NCI-H345 (cell line): ENCODE measurements around the gene SLK.

Source experiments
- DNase-seq: peaks from one replicate; lab custom pipeline; 2025; lab: John Stamatoyannopoulos, UW

The SLK gene

GRCh38 chr10:103942866-103943265, 24.1 kb upstream of the SLK start:
- no peak for DNase-seq

- no peak for DNase-seq
Measured at GRCh38 chr10:103947799-103948516, 19.0 kb upstream of the SLK start.

DNA sequence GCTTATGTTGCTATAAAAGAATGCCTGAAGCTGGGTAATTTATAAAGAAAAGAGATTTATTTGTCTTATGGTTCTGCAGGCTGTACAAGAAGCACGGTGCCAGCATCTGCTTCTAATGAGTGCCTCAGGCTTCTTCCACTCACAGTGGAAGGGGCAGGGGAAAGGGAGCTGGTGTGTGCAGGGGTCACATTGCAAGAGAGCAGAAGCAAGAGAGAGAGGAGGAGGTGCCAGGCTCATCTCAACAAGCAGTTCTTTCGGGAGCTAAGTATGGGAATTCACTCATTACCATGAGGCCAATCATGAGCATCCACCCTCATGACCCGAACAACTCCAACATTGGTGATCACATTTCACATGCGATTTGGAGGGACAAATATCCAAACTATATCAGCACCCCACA, 17.2 kb upstream of the SLK start:
- DNase-seq = no peak

DNA sequence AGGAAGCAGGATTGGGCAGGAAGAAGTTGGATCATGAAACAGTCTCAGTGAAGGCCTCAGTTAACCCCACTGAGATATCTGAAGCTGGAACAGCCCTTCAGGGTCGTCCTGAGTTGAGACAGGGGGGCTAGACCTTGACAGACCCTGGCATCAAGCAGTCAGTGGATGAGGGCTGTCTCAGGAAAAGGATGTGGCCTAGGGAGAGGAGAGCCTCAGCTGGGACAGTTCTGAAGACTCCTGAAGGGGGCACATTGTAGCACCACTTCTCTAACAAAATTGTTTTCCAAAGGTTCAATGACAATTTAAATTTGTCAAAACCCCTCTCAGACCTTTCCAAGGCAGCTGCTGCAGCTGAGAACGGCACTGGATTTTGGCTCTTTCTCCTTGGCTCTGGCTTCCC, 15.8 kb upstream of the SLK start:
- no peak for DNase-seq

DNA sequence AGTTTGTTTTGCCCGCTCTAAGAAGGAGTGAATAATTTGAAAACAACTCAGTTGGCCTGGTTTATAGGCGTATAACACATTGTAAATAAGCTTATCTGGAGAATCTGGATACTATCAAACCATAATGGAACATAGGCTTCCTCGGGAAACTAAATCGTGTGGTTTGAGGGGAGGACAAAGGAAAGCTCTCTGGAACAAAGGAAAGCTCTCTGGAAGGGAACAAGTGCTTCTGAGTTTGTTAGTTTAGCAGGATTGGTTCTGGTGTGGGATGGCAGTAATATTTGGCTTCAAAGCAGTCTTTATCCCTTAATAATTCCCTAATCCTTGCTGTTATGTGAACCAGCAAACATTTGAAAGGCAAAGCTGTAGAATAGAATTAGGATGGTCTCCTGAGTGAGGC, 15.0 kb upstream of the SLK start:
- DNase-seq = peak; percentile 22

GRCh38 chr10:103954543-103954942, 12.4 kb upstream of the SLK start:
- no peak for DNase-seq

DNA sequence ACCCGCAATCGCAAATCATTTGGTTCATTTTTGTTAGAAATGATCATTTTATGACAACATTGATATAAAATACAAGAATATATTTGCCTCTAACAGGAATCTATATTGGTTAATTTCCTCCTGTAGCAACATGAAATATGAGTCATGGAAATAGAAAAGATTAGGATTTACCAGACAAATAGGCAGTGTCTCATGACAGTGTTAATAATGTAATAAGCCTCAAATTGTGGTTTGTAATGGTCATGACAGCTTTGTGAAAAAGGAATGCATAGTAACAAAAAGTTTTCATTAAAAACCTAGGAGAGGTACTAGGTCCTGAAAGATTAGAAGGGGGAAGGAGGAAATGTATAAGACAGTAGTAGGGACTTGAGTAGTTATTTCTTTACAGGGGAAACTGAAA, 7.9 kb upstream of the SLK start:
- DNase-seq = no peak

- DNase-seq = no peak
Measured at GRCh38 chr10:103960103-103960502, 6.8 kb upstream of the SLK start.

DNA sequence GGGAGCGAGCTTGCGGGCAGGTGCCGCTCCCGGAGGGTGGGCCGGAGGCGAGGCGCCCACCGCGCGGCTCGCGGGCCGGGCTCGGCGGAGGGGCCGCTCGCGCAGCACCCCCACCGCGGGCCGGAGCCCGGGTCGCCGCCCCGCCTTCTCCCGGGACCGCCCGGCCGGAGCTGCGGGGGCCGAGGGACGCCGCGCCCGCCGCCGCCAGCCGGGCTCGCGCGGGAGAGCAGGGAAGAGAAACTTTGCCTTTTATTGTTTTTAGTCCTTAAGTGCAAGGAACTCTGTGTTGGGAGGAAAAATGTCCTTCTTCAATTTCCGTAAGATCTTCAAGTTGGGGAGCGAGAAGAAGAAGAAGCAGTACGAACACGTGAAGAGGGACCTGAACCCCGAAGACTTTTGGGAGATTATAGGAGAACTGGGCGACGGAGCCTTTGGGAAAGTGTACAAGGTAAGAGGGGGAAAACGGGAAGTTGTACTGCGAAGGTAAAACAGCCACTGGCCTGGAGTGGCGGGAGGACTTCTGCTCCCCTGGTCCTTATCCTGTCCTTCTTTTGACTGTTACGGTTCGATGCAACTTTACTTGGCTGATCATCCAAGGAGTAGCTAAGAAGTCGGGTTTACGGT, 620 bp downstream of the SLK start:
- DNase-seq = no peak

- no peak for DNase-seq
Measured at GRCh38 chr10:103968441-103969391, 1.8 kb downstream of the SLK start.

DNA sequence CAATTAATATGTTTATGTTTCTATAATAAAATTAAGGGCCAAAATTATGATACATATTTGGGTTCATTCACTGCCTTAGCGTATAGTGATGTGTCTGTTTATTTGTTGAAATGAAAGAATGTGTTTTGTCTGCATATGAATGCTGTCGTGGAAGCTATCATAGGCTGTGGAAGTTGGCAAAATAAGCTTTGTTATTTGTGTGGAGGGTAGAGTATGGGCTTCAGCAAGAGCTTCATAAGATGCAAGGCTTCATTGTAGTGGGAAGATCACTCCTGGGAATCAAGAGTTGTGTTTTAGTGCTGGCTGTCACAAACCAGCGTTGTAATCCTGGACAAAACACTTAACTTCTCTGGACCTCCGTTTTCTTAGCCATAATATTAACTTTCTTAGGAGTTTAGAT, 2.5 kb downstream of the SLK start:
- DNase-seq = no peak

DNA sequence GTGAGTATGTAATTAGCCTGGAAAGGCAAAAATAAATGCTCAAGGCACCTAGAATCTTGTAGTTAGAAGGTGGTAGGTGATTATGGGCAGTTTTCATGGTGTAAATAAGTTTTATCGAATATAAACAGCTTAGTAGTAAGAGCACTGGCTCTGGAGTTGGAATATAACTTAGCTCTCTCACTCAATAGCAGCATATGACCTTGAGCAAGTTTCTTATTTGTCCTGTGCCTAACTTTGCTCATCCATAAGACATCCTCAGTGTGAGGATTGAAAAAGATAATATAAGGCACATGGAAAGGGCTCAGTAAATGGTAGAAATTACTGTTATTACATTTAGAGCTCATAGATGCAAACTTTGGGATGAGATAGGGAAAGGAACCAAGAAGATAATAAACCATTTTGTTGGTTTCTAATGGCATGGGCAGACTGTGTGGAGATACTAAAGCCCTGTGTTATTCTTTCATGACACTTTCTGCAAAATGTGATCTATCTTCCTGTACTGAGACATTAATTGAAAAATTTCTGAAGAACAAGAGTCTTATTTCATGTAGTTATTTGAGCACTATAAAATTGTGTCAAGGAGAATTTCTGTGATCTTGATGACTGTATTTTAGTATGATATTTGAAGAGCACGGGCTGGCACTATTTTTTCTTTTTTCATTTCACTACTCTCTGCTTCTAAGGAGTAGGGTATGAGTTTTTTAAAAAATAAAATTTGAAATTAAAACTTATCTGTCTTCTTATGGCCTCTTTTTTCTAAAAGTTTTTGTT, 3.1 kb downstream of the SLK start:
- no peak for DNase-seq

GRCh38 chr10:103975169-103975568, 8.2 kb downstream of the SLK start:
- no peak for DNase-seq

- no peak for DNase-seq
Measured at GRCh38 chr10:103977204-103977603, 10.3 kb downstream of the SLK start.

- DNase-seq = no peak
Measured at GRCh38 chr10:103979530-103979929, 12.6 kb downstream of the SLK start.

DNA sequence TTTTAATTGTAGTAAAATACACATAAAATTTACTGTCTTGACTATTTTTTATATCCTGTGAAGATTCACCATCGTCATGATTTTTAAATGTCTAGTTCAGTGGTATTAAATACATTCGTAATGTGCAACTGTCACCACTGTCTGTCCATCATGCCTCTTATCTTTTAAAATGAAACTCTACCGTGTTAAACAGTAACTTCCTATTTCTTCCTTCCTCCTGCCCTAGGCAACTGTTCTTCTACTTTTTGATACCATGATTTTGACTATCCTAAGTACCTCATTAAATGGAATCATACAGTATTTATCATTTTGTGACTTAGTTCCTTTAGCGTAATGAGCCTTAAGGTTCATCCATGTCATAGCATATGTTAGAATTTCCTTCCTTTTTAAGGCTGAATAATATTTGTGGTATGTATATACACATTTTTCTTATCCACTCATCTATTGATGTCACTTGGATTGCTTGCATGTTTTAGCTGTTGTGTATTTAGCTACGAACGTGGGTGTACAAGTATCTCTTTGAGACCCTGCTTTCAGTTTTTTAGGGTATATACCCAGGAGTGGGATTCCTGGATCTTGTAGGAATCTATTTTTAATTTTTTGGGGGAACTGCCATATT, 13.5 kb downstream of the SLK start:
- no peak for DNase-seq

GRCh38 chr10:103982639-103983038, 15.7 kb downstream of the SLK start:
- no peak for DNase-seq

- no peak for DNase-seq
Measured at GRCh38 chr10:103983367-103983911, 16.5 kb downstream of the SLK start.

DNA sequence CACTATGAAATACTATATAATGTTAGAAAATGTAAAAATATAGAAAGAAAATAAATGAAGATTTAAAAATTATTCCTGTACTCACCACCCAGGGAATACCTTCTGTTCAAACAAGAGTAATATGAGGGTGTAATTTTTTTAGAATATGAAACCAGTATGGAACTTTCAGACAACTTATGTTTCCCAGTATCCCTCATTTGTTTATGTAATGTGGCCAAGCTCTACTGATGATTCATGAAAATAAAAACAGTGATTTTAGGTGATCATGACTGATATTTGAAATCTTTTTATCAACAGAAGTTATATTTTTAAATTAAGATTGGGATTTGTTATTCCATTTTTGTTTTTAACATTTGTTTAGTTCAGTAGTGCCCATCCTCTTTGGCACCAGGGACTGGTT, 18.8 kb downstream of the SLK start:
- no peak for DNase-seq

DNA sequence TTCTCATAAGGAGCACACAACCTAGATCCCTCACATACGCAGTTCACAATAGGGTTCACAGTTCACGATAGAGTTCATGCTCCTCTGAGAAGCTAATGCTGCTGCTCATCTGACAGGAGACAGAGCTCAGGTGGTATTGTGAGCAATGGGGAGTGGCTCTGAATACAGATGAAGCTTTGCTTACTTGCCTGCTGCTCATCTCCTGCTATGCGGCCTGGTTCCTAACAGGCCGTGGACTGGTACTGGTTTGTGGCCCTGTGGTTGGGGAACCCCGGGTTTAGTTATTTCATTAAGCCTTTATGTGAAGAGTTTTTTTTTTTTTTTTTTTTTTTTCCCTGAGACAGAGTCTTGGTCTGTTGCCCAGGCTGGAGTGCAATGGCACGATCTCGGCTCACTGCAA, 19.4 kb downstream of the SLK start:
- DNase-seq = no peak

- no peak for DNase-seq
Measured at GRCh38 chr10:103990121-103990520, 23.2 kb downstream of the SLK start.
